ENCODE measurements around the gene CLASP2. TPM values are rescaled to one million over a fixed set of nuclear protein-coding genes. Genes with fewer than 3 reads are reported as not detected.
A peak's percentile ranks its signal among the peaks of the same experiment; 100 is the strongest.

Gene CLASP2
- total RNA-seq, 6 donors from 2014 or later = 41.2 to 99.5 (median 64.0) TPM

- Histone ChIP-seq H3K27ac (no peak overlapping the region), H3K27me3 (no peaks in the 10 kb centered on the region), H3K4me1 (no peaks in the 10 kb centered on the region), H3K4me3 (no peak overlapping the region), H3K36me3 (no peaks in the 10 kb centered on the region), H3K9me3 (peaks cover 0 to 14% (median 11%) of the 10 kb centered on the region in 4 donors)
- TF ChIP-seq EP300 (IDR thresholded peaks at IDR 0.05) = no peak
- no peak for TF ChIP-seq POLR2A (IDR thresholded peaks at IDR 0.05)
- 93% methylated on average over 3 of the region's 3 CpGs for WGBS, 2 donors
- DNase-seq (no peak), ATAC-seq (ENCODE audit: low FRiP score in 2 of 2) (no peak)
Measured at GRCh38 chr3:33750211-33750548, 32.1 kb upstream of the CLASP2 start.

- no peak for ATAC-seq (ENCODE audit: low FRiP score in 2 of 2)
- no peak for TF ChIP-seq POLR2A (IDR thresholded peaks at IDR 0.05)
- no peak for TF ChIP-seq CTCF (IDR thresholded peaks at IDR 0.05)
- no peak for DNase-seq
- Histone ChIP-seq H3K4me3 (no peak overlapping the region), H3K27ac (no peak overlapping the region), H3K9me3 (peaks cover 0 to 11% (median 9%) of the 10 kb centered on the region in 4 donors), H3K27me3 (no peaks in the 10 kb centered on the region), H3K4me1 (no peaks in the 10 kb centered on the region), H3K36me3 (no peaks in the 10 kb centered on the region)
- 40 to 45% methylated on average over 2 of the region's 2 CpGs for WGBS, 2 donors
Measured at GRCh38 chr3:33749546-33750210, 31.6 kb upstream of the CLASP2 start.

GRCh38 chr3:33746416-33747116, 28.5 kb upstream of the CLASP2 start:
- no peaks in the 10 kb centered on the region for H3K36me3 ChIP-seq
- H3K4me1 ChIP-seq = no peaks in the 10 kb centered on the region
- no peaks in the 10 kb centered on the region for H3K9me3 ChIP-seq
- TF ChIP-seq CTCF (IDR thresholded peaks at IDR 0.05) (no peak), POLR2AphosphoS5 (IDR thresholded peaks at IDR 0.05) (no peak), POLR2A (IDR thresholded peaks at IDR 0.05) (no peak), EP300 (IDR thresholded peaks at IDR 0.05) (no peak)
- DNase-seq (no peak), ATAC-seq (ENCODE audit: low FRiP score in 2 of 2) (peak in 1 of 2 donors; percentile 37)
- no peak overlapping the region for H3K4me3 ChIP-seq
- H3K27me3 ChIP-seq = no peaks in the 10 kb centered on the region
- H3K27ac ChIP-seq = no peak overlapping the region
- 58 to 71% methylated on average over 7 of the region's 7 CpGs for WGBS, 2 donors

GRCh38 chr3:33737146-33737545, 19.1 kb upstream of the CLASP2 start:
- Histone ChIP-seq H3K4me1 (no peaks in the 10 kb centered on the region), H3K9me3 (peaks cover 0 to 5% (median 0%) of the 10 kb centered on the region in 4 donors), H3K36me3 (no peaks in the 10 kb centered on the region), H3K27ac (no peak overlapping the region), H3K27me3 (no peaks in the 10 kb centered on the region), H3K4me3 (no peak overlapping the region)
- TF ChIP-seq POLR2A (IDR thresholded peaks at IDR 0.05) (no peak), POLR2AphosphoS5 (IDR thresholded peaks at IDR 0.05) (no peak), CTCF (IDR thresholded peaks at IDR 0.05) (no peak), EP300 (IDR thresholded peaks at IDR 0.05) (no peak)
- WGBS, 2 donors = 65 to 73% methylated on average over 1 of the region's 1 CpG
- ATAC-seq (ENCODE audit: low FRiP score in 2 of 2) (no peak), DNase-seq (no peak)

- TF ChIP-seq POLR2AphosphoS5 (IDR thresholded peaks at IDR 0.05) = no peak
- TF ChIP-seq EP300 (IDR thresholded peaks at IDR 0.05) = no peak
- no peak for TF ChIP-seq CTCF (IDR thresholded peaks at IDR 0.05)
- no peak for TF ChIP-seq POLR2A (IDR thresholded peaks at IDR 0.05)
- peaks cover 0 to 8% (median 0%) of the 10 kb centered on the region in 4 donors for H3K9me3 ChIP-seq
- no peaks in the 10 kb centered on the region for H3K36me3 ChIP-seq
- WGBS, 2 donors = 95 to 99% methylated on average over 3 of the region's 3 CpGs
- no peaks in the 10 kb centered on the region for H3K4me1 ChIP-seq
- H3K4me3 ChIP-seq = no peak overlapping the region
- no peaks in the 10 kb centered on the region for H3K27me3 ChIP-seq
- ATAC-seq (ENCODE audit: low FRiP score in 2 of 2) = no peak
- H3K27ac ChIP-seq = no peak overlapping the region
- no peak for DNase-seq
Measured at GRCh38 chr3:33732394-33732793, 14.3 kb upstream of the CLASP2 start.
